GM12891 (cell line): ENCODE data around the gene PDZD2. TPM values are rescaled to one million over a fixed set of nuclear protein-coding genes. Genes with fewer than 3 reads are reported as not detected.
"Not testable (repeated sequence)": the region's sequence is repeated elsewhere in the genome, so short reads cannot be mapped to it uniquely, and the experiment has no call there.

Experiments used
- DNase-seq: peaks from one replicate; pipeline ENCODE4 v3.0.0; 2011; ENCODE audit warnings: low spot score; ENCODE audit not compliant: insufficient read length
- FAIRE-seq: peaks from 2 replicates; lab custom pipeline; 2011; peaks lifted over from hg19 to GRCh38; lab: Jason Lieb, UNC
- PAX5 ChIP-seq: IDR thresholded peaks from 2 replicates; pipeline ENCODE4 v1.6.1; 2011; ENCODE audit warnings: low read length, moderate library complexity, mild to moderate bottlenecking; ENCODE audit not compliant: insufficient read depth, severe bottlenecking
- POLR2A ChIP-seq: IDR thresholded peaks from 2 replicates; pipeline ENCODE4 v1.6.1; 2011; ENCODE audit warnings: low read depth, low read length, control low read depth
- POLR2AphosphoS5 ChIP-seq: IDR thresholded peaks from 2 replicates; pipeline ENCODE4 v1.6.1; 2011; ENCODE audit warnings: low read depth, low read length, control low read depth
- POU2F2 ChIP-seq: IDR thresholded peaks from 2 replicates; pipeline ENCODE4 v1.6.1; 2011; ENCODE audit warnings: low read depth, mild to moderate bottlenecking, control low read depth, low read length, moderate library complexity
- SPI1 ChIP-seq: IDR thresholded peaks from 2 replicates; pipeline ENCODE4 v1.6.1; 2011; ENCODE audit warnings: low read depth, low read length, control low read depth
- TAF1 ChIP-seq: IDR thresholded peaks from 2 replicates; pipeline ENCODE4 v1.6.1; 2011; ENCODE audit warnings: low read depth, low read length, control low read depth
- polyA plus RNA-seq: library from polyadenylated mRNA; unstranded; fragments of >200 nt; gene quantifications from one replicate; pipeline ENCODE4 v1.2.1, GENCODE V29; 2012; ENCODE audit warnings: low read depth, missing spikeins, inconsistent platforms; ENCODE audit not compliant: missing spikeins

PDZD2 gene
- polyA plus RNA-seq: 0.23 TPM

DNA sequence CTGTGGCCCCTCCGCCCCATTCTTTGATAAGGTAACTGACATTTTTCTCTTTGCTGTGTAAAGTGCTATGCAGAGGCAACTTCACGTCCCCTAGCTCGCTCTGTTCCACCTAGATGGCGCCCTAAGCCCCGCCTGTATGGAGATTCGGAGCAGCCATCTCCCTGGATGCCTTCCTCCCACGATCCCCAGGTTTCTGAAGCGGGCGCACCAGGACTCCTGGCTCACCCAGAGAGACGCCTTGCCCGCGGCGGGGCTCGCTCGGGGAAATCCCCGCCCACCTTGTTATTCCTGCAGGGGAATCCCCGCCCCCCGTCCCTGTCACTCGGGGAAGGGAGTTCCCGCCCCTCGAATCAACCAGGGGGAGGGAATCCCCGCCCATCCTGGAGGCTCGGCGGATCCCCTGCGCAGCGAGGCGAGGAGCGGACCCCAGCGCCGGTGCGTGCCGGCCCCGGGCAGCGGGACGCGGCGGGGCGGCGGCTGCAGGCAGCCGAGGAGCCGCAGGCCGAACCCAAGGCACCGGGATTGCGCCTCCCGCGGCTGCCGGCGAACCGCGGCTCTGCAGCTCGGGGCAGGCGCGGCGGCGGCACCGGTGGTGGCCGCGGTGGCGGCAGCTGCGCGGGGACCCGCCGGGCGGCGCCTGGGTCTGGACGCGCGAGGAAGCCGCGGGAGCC lies at the start of gene PDZD2:
Gene PDZD2, plus strand, starts transcription at position 384 of the 671 bp plus-strand sequence.
- DNase-seq (peak; percentile 76), FAIRE-seq (peak; percentile 69)
- no peak for TF ChIP-seq POLR2AphosphoS5
- TF ChIP-seq PAX5: peak; percentile 16
- TF ChIP-seq POLR2A: no peak
- no peak for TF ChIP-seq TAF1
- TF ChIP-seq SPI1: no peak
- no peak for TF ChIP-seq POU2F2

GRCh38 chr5:31593665-31594064 lies 45.3 kb upstream of the PDZD2 start:
- FAIRE-seq (no peak), DNase-seq (no peak)
- TF ChIP-seq POU2F2 (no peak), PAX5 (no peak), POLR2AphosphoS5 (no peak), TAF1 (no peak), POLR2A (no peak), SPI1 (no peak)

DNA sequence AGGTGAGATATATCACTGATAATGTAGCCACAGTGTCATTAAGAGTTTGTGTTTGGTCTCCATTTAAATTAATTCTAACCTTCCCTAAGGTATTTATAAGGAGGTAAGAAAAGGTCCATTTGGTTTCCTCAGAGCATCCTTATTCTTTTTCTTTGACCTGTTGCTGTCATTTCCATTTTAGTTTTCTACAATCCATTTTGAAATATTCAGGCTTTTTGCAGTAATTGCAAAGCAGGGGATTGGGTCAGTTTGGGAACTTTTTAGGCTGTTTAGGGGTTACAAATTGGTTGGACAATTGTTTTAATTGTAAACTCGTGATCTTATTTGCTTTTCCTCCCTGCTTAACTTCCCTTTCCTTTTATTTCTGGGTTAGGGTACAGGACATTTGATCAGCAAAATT lies 42.6 kb upstream of the PDZD2 start:
- no peak for FAIRE-seq
- DNase-seq: no peak
- TF ChIP-seq POLR2A (no peak), POU2F2 (no peak), POLR2AphosphoS5 (no peak), SPI1 (no peak), TAF1 (no peak), PAX5 (no peak)

DNA sequence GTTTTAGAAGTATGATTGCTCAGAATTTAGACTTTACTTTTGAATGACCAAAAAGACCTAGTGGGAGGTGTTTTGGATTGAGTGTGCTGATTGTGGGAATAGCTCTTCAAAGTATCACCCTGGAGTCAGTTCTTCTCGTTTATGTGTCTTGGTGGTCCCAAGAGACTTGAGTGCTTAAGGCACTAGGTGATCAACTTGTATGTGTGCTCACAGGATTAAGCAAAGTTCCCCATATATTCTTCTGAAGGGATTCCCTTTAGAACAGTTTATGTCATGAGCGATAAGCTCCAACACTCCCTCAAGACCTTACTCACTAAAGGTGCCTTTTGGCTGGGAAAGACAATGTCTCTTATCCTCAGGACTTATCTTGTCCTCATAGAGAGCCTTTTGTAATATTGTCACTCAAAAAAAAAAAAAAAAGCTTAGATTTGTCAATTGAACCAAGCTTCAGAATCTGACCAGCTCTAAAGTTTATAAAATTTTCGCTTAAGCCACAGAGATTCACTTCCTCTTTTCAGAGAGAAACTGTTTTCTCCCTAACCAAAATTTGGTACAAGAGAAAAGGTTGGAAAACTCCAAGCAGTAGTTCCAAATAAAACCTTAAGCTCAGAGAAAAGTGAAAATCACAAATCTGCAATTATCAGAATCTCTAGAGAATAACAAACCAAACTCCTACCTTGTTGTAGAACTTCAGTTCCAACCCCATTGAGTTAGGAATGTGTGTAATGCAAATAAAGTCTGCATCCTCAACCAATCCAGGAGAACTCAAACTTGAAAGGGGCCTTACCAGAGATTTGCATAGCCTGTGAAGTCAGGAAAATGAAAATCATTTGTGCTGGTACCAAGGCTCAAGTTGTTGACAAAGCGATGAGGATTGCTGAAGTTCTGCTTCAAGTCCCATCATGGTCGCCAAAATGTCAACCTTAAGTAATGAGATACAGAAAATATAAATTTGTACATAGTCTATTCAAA lies 40.0 kb upstream of the PDZD2 start:
- FAIRE-seq (no peak), DNase-seq (no peak)

GRCh38 chr5:31602305-31602704 lies 36.6 kb upstream of the PDZD2 start:
- FAIRE-seq, DNase-seq: not testable (repeated sequence)

More for the DNA sequence above, 40.0 kb upstream of the PDZD2 start:
- TF ChIP-seq TAF1 (no peak), POU2F2 (no peak), POLR2A (no peak), PAX5 (no peak), SPI1 (peak; percentile 92), POLR2AphosphoS5 (no peak)

- TF ChIP-seq TAF1 (no peak), POLR2A (no peak), POLR2AphosphoS5 (no peak), SPI1 (no peak), POU2F2 (no peak), PAX5 (no peak)
- no peak for FAIRE-seq
- no peak for DNase-seq
These were observed 34.7 kb upstream of the PDZD2 start for GRCh38 chr5:31604240-31604639.

DNA sequence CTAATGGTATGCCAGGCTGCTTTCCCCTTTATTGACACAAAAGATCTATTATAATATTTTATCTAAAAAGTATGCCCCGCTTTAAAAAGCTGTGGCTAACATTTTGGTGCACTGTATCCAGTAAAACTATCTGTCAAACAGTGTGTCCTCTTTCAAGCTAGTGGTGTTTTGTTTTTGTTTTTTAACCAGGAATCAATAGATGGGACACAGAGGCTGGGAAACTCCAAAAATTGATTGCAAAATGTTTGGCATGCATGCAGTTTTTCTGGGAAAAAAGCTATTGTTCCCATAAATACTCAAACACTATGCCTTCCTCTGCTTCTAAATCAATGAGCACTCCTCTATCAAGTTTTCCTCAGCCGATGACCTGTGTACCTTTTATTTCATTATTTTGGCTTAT lies 34.3 kb upstream of the PDZD2 start:
- no peak for TF ChIP-seq PAX5
- TF ChIP-seq POLR2A: no peak
- TF ChIP-seq POU2F2: no peak
- no peak for TF ChIP-seq SPI1
- no peak for TF ChIP-seq POLR2AphosphoS5
- TF ChIP-seq TAF1: no peak
- no peak for DNase-seq
- no peak for FAIRE-seq

- no peak for FAIRE-seq
- DNase-seq: no peak
- TF ChIP-seq PAX5 (no peak), POLR2AphosphoS5 (no peak), POLR2A (no peak), SPI1 (no peak), TAF1 (no peak), POU2F2 (no peak)
These were observed 33.0 kb upstream of the PDZD2 start for GRCh38 chr5:31605920-31606319.

DNA sequence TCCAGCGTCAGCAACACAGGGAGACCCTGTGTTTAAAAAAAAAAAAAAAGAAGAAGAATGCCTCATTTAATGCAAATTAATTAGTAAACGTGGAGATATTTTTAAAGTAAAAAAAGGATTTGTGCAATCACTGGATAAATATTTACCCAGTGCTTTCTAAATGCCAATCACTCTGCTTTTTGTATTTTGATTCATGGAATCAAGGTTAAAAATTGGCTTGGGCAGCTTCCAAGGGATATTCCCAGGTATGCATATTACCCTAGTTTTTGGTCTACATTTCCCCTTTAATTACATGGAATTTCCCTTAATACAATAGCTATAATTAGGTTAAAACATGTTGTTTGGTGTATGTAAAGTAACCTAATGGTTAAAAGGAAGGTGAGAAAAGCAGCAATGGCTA lies 31.4 kb upstream of the PDZD2 start:
- DNase-seq (no peak), FAIRE-seq (no peak)
- no peak for TF ChIP-seq POLR2A
- no peak for TF ChIP-seq SPI1
- TF ChIP-seq PAX5: no peak
- no peak for TF ChIP-seq POLR2AphosphoS5
- no peak for TF ChIP-seq POU2F2
- no peak for TF ChIP-seq TAF1
